ENCODE measurements around the gene SRGAP2B.
"Not testable (repeated sequence)": the region's sequence is repeated elsewhere in the genome, so short reads cannot be mapped to it uniquely, and the experiment has no call there.

SRGAP2B gene

GRCh38 chr1:145095284-145096057, at the start of gene SRGAP2B, which contains the start of gene FAM72D:
TSS of gene SRGAP2B (minus strand) at chr1:145095328. CDS start at chr1:145092901, 2,427 bp downstream.
TSS of gene FAM72D (plus strand) at chr1:145095974. CDS start at chr1:145096848, 874 bp downstream.
- POLR2A ChIA-PET; H3K27ac ChIP-seq (ENCODE audit: extremely low read depth, low read depth, low read length); H3K9me3 ChIP-seq (ENCODE audit: control insufficient read depth, insufficient read depth, low read depth, low read length); H3K4me1 ChIP-seq (ENCODE audit: control insufficient read depth, insufficient read depth, low read length); H3K36me3 ChIP-seq (ENCODE audit: control insufficient read depth in 2 of 2, insufficient read depth in 1 of 2, low read length in 2 of 2); CTCF ChIA-PET: not testable (repeated sequence)
- peak within 1 kb of the TSS; percentile 45 for H3K4me3 ChIP-seq (ENCODE audit: low read depth, low read length)

- H3K4me1 ChIP-seq (ENCODE audit: control insufficient read depth, insufficient read depth, low read length); H3K27ac ChIP-seq (ENCODE audit: extremely low read depth, low read depth, low read length); H3K4me3 ChIP-seq (ENCODE audit: low read depth, low read length); CTCF ChIA-PET; POLR2A ChIA-PET; H3K9me3 ChIP-seq (ENCODE audit: control insufficient read depth, insufficient read depth, low read depth, low read length); H3K36me3 ChIP-seq (ENCODE audit: control insufficient read depth in 2 of 2, insufficient read depth in 1 of 2, low read length in 2 of 2): not testable (repeated sequence)
Observed at GRCh38 chr1:145144264-145144913, 49.3 kb upstream of the SRGAP2B start.

GRCh38 chr1:145140549-145140948, 45.4 kb upstream of the SRGAP2B start:
- H3K27ac ChIP-seq (ENCODE audit: extremely low read depth, low read depth, low read length); H3K4me1 ChIP-seq (ENCODE audit: control insufficient read depth, insufficient read depth, low read length); POLR2A ChIA-PET; H3K9me3 ChIP-seq (ENCODE audit: control insufficient read depth, insufficient read depth, low read depth, low read length); H3K36me3 ChIP-seq (ENCODE audit: control insufficient read depth in 2 of 2, insufficient read depth in 1 of 2, low read length in 2 of 2); H3K4me3 ChIP-seq (ENCODE audit: low read depth, low read length); CTCF ChIA-PET: not testable (repeated sequence)

GRCh38 chr1:145134476-145134875, 39.3 kb upstream of the SRGAP2B start:
- H3K36me3 ChIP-seq (ENCODE audit: control insufficient read depth in 2 of 2, insufficient read depth in 1 of 2, low read length in 2 of 2); POLR2A ChIA-PET; H3K9me3 ChIP-seq (ENCODE audit: control insufficient read depth, insufficient read depth, low read depth, low read length); H3K4me3 ChIP-seq (ENCODE audit: low read depth, low read length); H3K4me1 ChIP-seq (ENCODE audit: control insufficient read depth, insufficient read depth, low read length); H3K27ac ChIP-seq (ENCODE audit: extremely low read depth, low read depth, low read length); CTCF ChIA-PET: not testable (repeated sequence)

- POLR2A ChIA-PET; H3K4me3 ChIP-seq (ENCODE audit: low read depth, low read length): not testable (repeated sequence)
Observed at GRCh38 chr1:145128697-145129469, 33.8 kb upstream of the SRGAP2B start.

GRCh38 chr1:145127144-145127543, 32.0 kb upstream of the SRGAP2B start:
- H3K9me3 ChIP-seq (ENCODE audit: control insufficient read depth, insufficient read depth, low read depth, low read length); H3K36me3 ChIP-seq (ENCODE audit: control insufficient read depth in 2 of 2, insufficient read depth in 1 of 2, low read length in 2 of 2); H3K27ac ChIP-seq (ENCODE audit: extremely low read depth, low read depth, low read length); H3K4me3 ChIP-seq (ENCODE audit: low read depth, low read length); H3K4me1 ChIP-seq (ENCODE audit: control insufficient read depth, insufficient read depth, low read length); CTCF ChIA-PET; POLR2A ChIA-PET: not testable (repeated sequence)

More at GRCh38 chr1:145128697-145129469, 33.8 kb upstream of the SRGAP2B start:
- H3K4me1 ChIP-seq (ENCODE audit: control insufficient read depth, insufficient read depth, low read length); H3K36me3 ChIP-seq (ENCODE audit: control insufficient read depth in 2 of 2, insufficient read depth in 1 of 2, low read length in 2 of 2); CTCF ChIA-PET; H3K9me3 ChIP-seq (ENCODE audit: control insufficient read depth, insufficient read depth, low read depth, low read length); H3K27ac ChIP-seq (ENCODE audit: extremely low read depth, low read depth, low read length): not testable (repeated sequence)

GRCh38 chr1:145125112-145125511, 30.0 kb upstream of the SRGAP2B start:
- H3K9me3 ChIP-seq (ENCODE audit: control insufficient read depth, insufficient read depth, low read depth, low read length); POLR2A ChIA-PET; H3K4me3 ChIP-seq (ENCODE audit: low read depth, low read length); H3K36me3 ChIP-seq (ENCODE audit: control insufficient read depth in 2 of 2, insufficient read depth in 1 of 2, low read length in 2 of 2); CTCF ChIA-PET; H3K4me1 ChIP-seq (ENCODE audit: control insufficient read depth, insufficient read depth, low read length); H3K27ac ChIP-seq (ENCODE audit: extremely low read depth, low read depth, low read length): not testable (repeated sequence)

- POLR2A ChIA-PET = not testable (repeated sequence)
Observed at GRCh38 chr1:145123992-145124641, 29.0 kb upstream of the SRGAP2B start.

GRCh38 chr1:145123062-145123395, 27.9 kb upstream of the SRGAP2B start:
- POLR2A ChIA-PET; H3K4me1 ChIP-seq (ENCODE audit: control insufficient read depth, insufficient read depth, low read length); CTCF ChIA-PET; H3K4me3 ChIP-seq (ENCODE audit: low read depth, low read length); H3K27ac ChIP-seq (ENCODE audit: extremely low read depth, low read depth, low read length); H3K9me3 ChIP-seq (ENCODE audit: control insufficient read depth, insufficient read depth, low read depth, low read length); H3K36me3 ChIP-seq (ENCODE audit: control insufficient read depth in 2 of 2, insufficient read depth in 1 of 2, low read length in 2 of 2): not testable (repeated sequence)

More at GRCh38 chr1:145123992-145124641, 29.0 kb upstream of the SRGAP2B start:
- H3K9me3 ChIP-seq (ENCODE audit: control insufficient read depth, insufficient read depth, low read depth, low read length); H3K36me3 ChIP-seq (ENCODE audit: control insufficient read depth in 2 of 2, insufficient read depth in 1 of 2, low read length in 2 of 2); H3K4me1 ChIP-seq (ENCODE audit: control insufficient read depth, insufficient read depth, low read length); H3K27ac ChIP-seq (ENCODE audit: extremely low read depth, low read depth, low read length); H3K4me3 ChIP-seq (ENCODE audit: low read depth, low read length); CTCF ChIA-PET: not testable (repeated sequence)

GRCh38 chr1:145122344-145123061, 27.4 kb upstream of the SRGAP2B start:
- H3K9me3 ChIP-seq (ENCODE audit: control insufficient read depth, insufficient read depth, low read depth, low read length); CTCF ChIA-PET; H3K27ac ChIP-seq (ENCODE audit: extremely low read depth, low read depth, low read length); POLR2A ChIA-PET; H3K4me3 ChIP-seq (ENCODE audit: low read depth, low read length); H3K4me1 ChIP-seq (ENCODE audit: control insufficient read depth, insufficient read depth, low read length); H3K36me3 ChIP-seq (ENCODE audit: control insufficient read depth in 2 of 2, insufficient read depth in 1 of 2, low read length in 2 of 2): not testable (repeated sequence)

Measured in HEK293 (cell line).